GM12878 (cell line): ENCODE data around the gene APOBEC3B. TPM values are rescaled to one million over a fixed set of nuclear protein-coding genes. Genes with fewer than 3 reads are reported as not detected.

Source experiments
- ATAC-seq: fragments of 200-7000 bp; cut with Tn5 transposase; 3 replicates; pipeline ENCODE4 v1.9.1; 2020; ENCODE audit warnings: mild to moderate bottlenecking, moderate library complexity
- BruUV-seq: library from RNA; stranded (reverse); fragments of 400-500 nt; replicated peaks from 2 replicates; lab custom pipeline; 2021; lab: Mats Ljungman, UMichigan
- CTCF ChIA-PET: fragments of 300-600 bp; sonication (Branson Sonifier 250); formaldehyde crosslinking; extraction: SDS; loops from one replicate; lab custom pipeline; 2021; ENCODE audit warnings: inconsistent platforms; lab: Yijun Ruan, JAX
- POLR2A ChIA-PET: fragments of 350-600 bp; formaldehyde crosslinking; extraction: SDS; loops from one replicate; lab custom pipeline; 2021; ENCODE audit warnings: inconsistent platforms; lab: Charles Lee
- RAD21 ChIA-PET: fragments of 300-600 bp; sonication (Branson Sonifier 250); formaldehyde crosslinking; loops from one replicate; lab custom pipeline; 2023; ENCODE audit warnings: antibody characterized with exemption; ENCODE audit not compliant: unreplicated experiment; lab: Charles Lee
- SMC1A ChIA-PET: fragments of 300-600 bp; sonication (Branson Sonifier 250); formaldehyde crosslinking; loops from one replicate; lab custom pipeline; 2023; ENCODE audit not compliant: unreplicated experiment, uncharacterized antibody; lab: Charles Lee
- DNase-seq: peaks from one replicate; pipeline ENCODE4 v3.0.0-alpha.2; 2011; ENCODE audit warnings: low read depth, low spot score
- FAIRE-seq: peaks from 3 replicates; lab custom pipeline; 2011; peaks lifted over from hg19 to GRCh38; lab: Jason Lieb, UNC
- H2AFZ ChIP-seq: 2 replicates; pipeline ENCODE4 v1.6.0; 2011; ENCODE audit warnings: low read depth, low read length, control low read depth; ENCODE audit not compliant: control insufficient read depth
- H3K27ac ChIP-seq: 2 replicates; pipeline ENCODE4 v1.5.1; 2011; ENCODE audit warnings: control low read depth; ENCODE audit not compliant: control insufficient read depth, insufficient read depth
- H3K27me3 ChIP-seq, 2 experiments: replicated peaks in 1 of 2; 2 replicates each; pipeline versions ENCODE4 v1.6.0 to v1.6.1; 2011; ENCODE audit warnings: low read length in 1 of 2; ENCODE audit not compliant: control insufficient read depth in 2 of 2, insufficient read depth in 2 of 2
- H3K36me3 ChIP-seq, 2 experiments: 2 replicates each; pipeline ENCODE4 v1.5.1; 2011; ENCODE audit warnings: low read length in 1 of 2; ENCODE audit not compliant: control insufficient read depth in 2 of 2, insufficient read depth in 2 of 2
- H3K4me1 ChIP-seq: 2 replicates; pipeline ENCODE4 v1.6.1; 2011; ENCODE audit warnings: mild to moderate bottlenecking, low read length, moderate library complexity, mixed read lengths; ENCODE audit not compliant: control insufficient read depth, insufficient read depth
- H3K4me2 ChIP-seq: 2 replicates; pipeline ENCODE4 v1.6.0; 2011; ENCODE audit warnings: control low read depth; ENCODE audit not compliant: control insufficient read depth, insufficient read depth
- H3K4me3 ChIP-seq: fragments of 200-600 bp; sonication (generic); 2 replicates; pipeline ENCODE4 v1.5.1; 2016
- H3K79me2 ChIP-seq: 2 replicates; pipeline ENCODE4 v1.6.0; 2011; ENCODE audit warnings: low read length; ENCODE audit not compliant: control insufficient read depth, insufficient read depth
- H3K9ac ChIP-seq: 2 replicates; pipeline ENCODE4 v1.8.0; 2011; ENCODE audit warnings: low read length, control low read depth, mixed read lengths; ENCODE audit not compliant: control insufficient read depth, insufficient read depth
- H3K9me3 ChIP-seq: replicated peaks from 3 replicates; pipeline ENCODE4 v1.5.1; 2011; ENCODE audit warnings: mild to moderate bottlenecking, low read length; ENCODE audit not compliant: control insufficient read depth, insufficient read depth
- H4K20me1 ChIP-seq: 2 replicates; pipeline ENCODE4 v1.6.0; 2011; ENCODE audit not compliant: control insufficient read depth, insufficient read depth
- JUNB ChIP-seq: IDR thresholded peaks from 2 replicates; pipeline ENCODE4 v1.6.1; 2016; ENCODE audit warnings: antibody characterized with exemption, mild to moderate bottlenecking
- KDM1A ChIP-seq: fragments of 200-600 bp; sonication (generic); IDR thresholded peaks from 2 replicates; pipeline ENCODE4 v1.6.1; 2016; ENCODE audit warnings: borderline replicate concordance
- MTA3 ChIP-seq: IDR thresholded peaks from 2 replicates; pipeline ENCODE4 v1.6.1; 2012; ENCODE audit warnings: low read length, inconsistent platforms, borderline replicate concordance
- NKRF ChIP-seq: fragments of 450-650 bp; conservative IDR thresholded peaks from 2 replicates; pipeline ENCODE4 v1.6.1; 2017; ENCODE audit warnings: mild to moderate bottlenecking, moderate library complexity
- WRNIP1 ChIP-seq: IDR thresholded peaks from 2 replicates; pipeline ENCODE4 v1.6.1; 2011; ENCODE audit warnings: low read depth, low read length, improper control_type of control experiment, borderline replicate concordance
- ZBTB33 ChIP-seq: fragments of 450-650 bp; IDR thresholded peaks from 2 replicates; pipeline ENCODE4 v1.6.1; 2017; ENCODE audit warnings: mild to moderate bottlenecking
- WGBS: methylation state at CpG from one replicate; pipeline ENCODE4 v1.1.6; 2016; ENCODE audit warnings: low lambda C conversion rate; ENCODE audit not compliant: insufficient replicate concordance, insufficient coverage; ENCODE audit errors: missing lambda C conversion rate; 5-methylcytosine and 5-hydroxymethylcytosine counted together
- in situ Hi-C: fragments of 300-500 bp; cut with MboI; formaldehyde crosslinking; loops from 9 replicates; pipeline ENCODE4 v1.14.3; 2018; ENCODE audit warnings: mixed read lengths
- intact Hi-C: fragments of 100-400 bp; cut with micrococcal nuclease; formaldehyde crosslinking; loops from one replicate; pipeline ENCODE4 v1.14.2; 2022; ENCODE audit not compliant: unreplicated experiment
- polyA plus RNA-seq, 11 experiments: library from polyadenylated mRNA; depleted of rRNA in 4 of 11; unstranded in 6 of 11; stranded (reverse) in 5 of 11; fragments of >200 nt; fragmentation: Nextera tagmentation in 4 of 11; fragmentation: Illumina TruSeq in 1 of 11; extraction: Ambion mirVana in 4 of 11; extraction: Trizol in 1 of 11; gene quantifications; 1 replicate in 1 of 11; 2 replicates in 10 of 11; pipeline versions ENCODE4 v1.2.1 to v1.2.3, GENCODE V29; 2011 to 2016; ENCODE audit warnings: inconsistent platforms in 2 of 11, missing spikeins in 2 of 11, low read depth in 1 of 11
- total RNA-seq, 4 experiments: library from RNA; depleted of rRNA in 3 of 4; stranded (reverse); fragments of >200 nt in 3 of 4; fragmentation: Illumina TruSeq in 1 of 4; extraction: Trizol in 1 of 4; gene quantifications; 2 replicates each; pipeline versions ENCODE4 v1.2.1 to v1.2.3, GENCODE V29; 2013 to 2021
- TF ChIP-seq, protein P1 (sequence below): fragments of 450-650 bp; formaldehyde crosslinking; IDR thresholded peaks from 2 replicates; pipeline ENCODE4 v1.4.0; 2022; ENCODE audit warnings: mild to moderate bottlenecking, moderate library complexity
- TF ChIP-seq, protein P2 (sequence below): fragments of 450-650 bp; IDR thresholded peaks from 2 replicates; pipeline ENCODE4 v1.6.1; 2017; ENCODE audit warnings: antibody characterized with exemption, mild to moderate bottlenecking, moderate library complexity
- TF ChIP-seq, protein P3 (sequence below): fragments of 450-650 bp; IDR thresholded peaks from 2 replicates; pipeline ENCODE4 v1.6.1; 2014; ENCODE audit warnings: mild to moderate bottlenecking
- TF ChIP-seq, protein P4 (sequence below): IDR thresholded peaks from 2 replicates; pipeline ENCODE4 v1.6.1; 2011; ENCODE audit warnings: borderline replicate concordance, low read depth, mild to moderate bottlenecking, moderate library complexity, mixed read lengths, low read length; ENCODE audit not compliant: insufficient read depth; ENCODE audit errors: extremely low read length

APOBEC3B gene
- total and polyA plus RNA-seq, 10 of the 15 experiments (the other 5 are each of a cell fraction or from before 2014, with no cell fraction given), result 2.4 to 75.1 (median 30.9) TPM

DNA sequence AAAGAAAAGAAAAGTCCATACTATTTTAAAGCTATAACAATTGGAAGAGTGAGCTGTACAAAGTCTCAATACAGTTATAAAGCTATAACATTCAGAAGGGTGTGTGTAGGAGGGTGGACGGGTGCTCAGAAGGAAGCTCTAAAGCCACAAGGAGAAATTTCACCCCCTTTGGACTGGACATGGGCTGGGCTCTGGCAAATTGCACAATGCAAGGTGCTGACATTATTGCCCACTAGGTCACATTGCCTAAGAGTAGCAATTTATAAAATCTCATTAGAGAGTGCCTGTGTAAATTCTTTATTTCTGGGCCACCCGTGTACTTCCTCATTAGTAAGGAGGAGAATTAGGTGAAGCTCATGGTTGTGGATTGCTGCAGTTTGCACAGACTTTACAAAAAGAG is 30.4 kb upstream of the APOBEC3B start:
- H3K36me3 ChIP-seq, result no peaks in the 10 kb centered on the region
- in situ Hi-C loops (no loop called here), intact Hi-C loops (no loop called here)
- DNase-seq, result no peak
- H2AFZ ChIP-seq, result no peak overlapping the region
- no peak overlapping the region for H3K27ac ChIP-seq
- SMC1A ChIA-PET, result interaction anchor here (1.1 to 2.4 kb wide), 6 partner anchors 9 to 82 kb away, joined by 3 to 8 read pairs (median 6); no protein-coding TSS in a partner anchor
- H3K4me2 ChIP-seq, result no peak overlapping the region
- ATAC-seq, result no peak
- H3K79me2 ChIP-seq, result no peaks in the 10 kb centered on the region
- peaks cover 30% of the 10 kb centered on the region for H3K4me1 ChIP-seq
- H3K4me3 ChIP-seq, result no peak overlapping the region
- 44% methylated on average over 2 of the region's 2 CpGs for WGBS
- H4K20me1 ChIP-seq, result no peaks in the 10 kb centered on the region
- no TSS peak for BruUV-seq
- POLR2A ChIA-PET, result interaction anchor here (0.5 to 1.5 kb wide), 4 partner anchors 10 to 167 kb away, joined by 3 to 7 read pairs (median 3); partner anchors contain the start of gene APOBEC3B
- H3K9me3 ChIP-seq, result no peaks in the 10 kb centered on the region
- no peak overlapping the region for H3K9ac ChIP-seq
- no peak for FAIRE-seq
- CTCF ChIA-PET, result interaction anchor here (1.3 to 6.4 kb wide), 4 partner anchors 10 to 82 kb away, joined by 3 to 41 read pairs (median 14); no protein-coding TSS in a partner anchor
- H3K27me3 ChIP-seq, result no peaks in the 10 kb centered on the region
- RAD21 ChIA-PET, result interaction anchor here (1.0 to 1.7 kb wide), 5 partner anchors 9 to 82 kb away, joined by 3 to 10 read pairs (median 4); no protein-coding TSS in a partner anchor
- TF ChIP-seq KDM1A, result no peak
- TF ChIP-seq, protein P1, sequence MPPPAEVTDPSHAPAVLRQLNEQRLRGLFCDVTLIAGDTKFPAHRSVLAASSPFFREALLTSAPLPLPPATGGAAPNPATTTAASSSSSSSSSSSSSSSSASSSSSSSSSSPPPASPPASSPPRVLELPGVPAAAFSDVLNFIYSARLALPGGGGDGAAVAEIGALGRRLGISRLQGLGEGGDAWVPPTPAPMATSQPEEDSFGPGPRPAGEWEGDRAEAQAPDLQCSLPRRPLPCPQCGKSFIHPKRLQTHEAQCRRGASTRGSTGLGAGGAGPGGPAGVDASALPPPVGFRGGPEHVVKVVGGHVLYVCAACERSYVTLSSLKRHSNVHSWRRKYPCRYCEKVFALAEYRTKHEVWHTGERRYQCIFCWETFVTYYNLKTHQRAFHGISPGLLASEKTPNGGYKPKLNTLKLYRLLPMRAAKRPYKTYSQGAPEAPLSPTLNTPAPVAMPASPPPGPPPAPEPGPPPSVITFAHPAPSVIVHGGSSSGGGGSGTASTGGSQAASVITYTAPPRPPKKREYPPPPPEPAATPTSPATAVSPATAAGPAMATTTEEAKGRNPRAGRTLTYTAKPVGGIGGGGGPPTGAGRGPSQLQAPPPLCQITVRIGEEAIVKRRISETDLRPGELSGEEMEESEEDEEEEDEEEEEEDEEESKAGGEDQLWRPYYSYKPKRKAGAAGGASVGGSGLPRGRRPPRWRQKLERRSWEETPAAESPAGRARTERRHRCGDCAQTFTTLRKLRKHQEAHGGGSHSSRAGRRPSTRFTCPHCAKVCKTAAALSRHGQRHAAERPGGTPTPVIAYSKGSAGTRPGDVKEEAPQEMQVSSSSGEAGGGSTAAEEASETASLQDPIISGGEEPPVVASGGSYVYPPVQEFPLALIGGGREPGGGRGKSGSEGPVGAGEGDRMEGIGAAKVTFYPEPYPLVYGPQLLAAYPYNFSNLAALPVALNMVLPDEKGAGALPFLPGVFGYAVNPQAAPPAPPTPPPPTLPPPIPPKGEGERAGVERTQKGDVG (CRISPR knock-in tag), result no peak
- TF ChIP-seq WRNIP1, result no peak
- TF ChIP-seq NKRF, result no peak
- TF ChIP-seq, protein P2, sequence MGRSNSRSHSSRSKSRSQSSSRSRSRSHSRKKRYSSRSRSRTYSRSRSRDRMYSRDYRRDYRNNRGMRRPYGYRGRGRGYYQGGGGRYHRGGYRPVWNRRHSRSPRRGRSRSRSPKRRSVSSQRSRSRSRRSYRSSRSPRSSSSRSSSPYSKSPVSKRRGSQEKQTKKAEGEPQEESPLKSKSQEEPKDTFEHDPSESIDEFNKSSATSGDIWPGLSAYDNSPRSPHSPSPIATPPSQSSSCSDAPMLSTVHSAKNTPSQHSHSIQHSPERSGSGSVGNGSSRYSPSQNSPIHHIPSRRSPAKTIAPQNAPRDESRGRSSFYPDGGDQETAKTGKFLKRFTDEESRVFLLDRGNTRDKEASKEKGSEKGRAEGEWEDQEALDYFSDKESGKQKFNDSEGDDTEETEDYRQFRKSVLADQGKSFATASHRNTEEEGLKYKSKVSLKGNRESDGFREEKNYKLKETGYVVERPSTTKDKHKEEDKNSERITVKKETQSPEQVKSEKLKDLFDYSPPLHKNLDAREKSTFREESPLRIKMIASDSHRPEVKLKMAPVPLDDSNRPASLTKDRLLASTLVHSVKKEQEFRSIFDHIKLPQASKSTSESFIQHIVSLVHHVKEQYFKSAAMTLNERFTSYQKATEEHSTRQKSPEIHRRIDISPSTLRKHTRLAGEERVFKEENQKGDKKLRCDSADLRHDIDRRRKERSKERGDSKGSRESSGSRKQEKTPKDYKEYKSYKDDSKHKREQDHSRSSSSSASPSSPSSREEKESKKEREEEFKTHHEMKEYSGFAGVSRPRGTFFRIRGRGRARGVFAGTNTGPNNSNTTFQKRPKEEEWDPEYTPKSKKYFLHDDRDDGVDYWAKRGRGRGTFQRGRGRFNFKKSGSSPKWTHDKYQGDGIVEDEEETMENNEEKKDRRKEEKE, result no peak
- no peak for TF ChIP-seq ZBTB33
- TF ChIP-seq MTA3, result no peak
- TF ChIP-seq, protein P3, sequence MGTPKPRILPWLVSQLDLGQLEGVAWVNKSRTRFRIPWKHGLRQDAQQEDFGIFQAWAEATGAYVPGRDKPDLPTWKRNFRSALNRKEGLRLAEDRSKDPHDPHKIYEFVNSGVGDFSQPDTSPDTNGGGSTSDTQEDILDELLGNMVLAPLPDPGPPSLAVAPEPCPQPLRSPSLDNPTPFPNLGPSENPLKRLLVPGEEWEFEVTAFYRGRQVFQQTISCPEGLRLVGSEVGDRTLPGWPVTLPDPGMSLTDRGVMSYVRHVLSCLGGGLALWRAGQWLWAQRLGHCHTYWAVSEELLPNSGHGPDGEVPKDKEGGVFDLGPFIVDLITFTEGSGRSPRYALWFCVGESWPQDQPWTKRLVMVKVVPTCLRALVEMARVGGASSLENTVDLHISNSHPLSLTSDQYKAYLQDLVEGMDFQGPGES, result no peak
- TF ChIP-seq JUNB, result no peak
- TF ChIP-seq, protein P4, sequence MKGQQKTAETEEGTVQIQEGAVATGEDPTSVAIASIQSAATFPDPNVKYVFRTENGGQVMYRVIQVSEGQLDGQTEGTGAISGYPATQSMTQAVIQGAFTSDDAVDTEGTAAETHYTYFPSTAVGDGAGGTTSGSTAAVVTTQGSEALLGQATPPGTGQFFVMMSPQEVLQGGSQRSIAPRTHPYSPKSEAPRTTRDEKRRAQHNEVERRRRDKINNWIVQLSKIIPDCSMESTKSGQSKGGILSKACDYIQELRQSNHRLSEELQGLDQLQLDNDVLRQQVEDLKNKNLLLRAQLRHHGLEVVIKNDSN, result no peak
